Tibial nerve (tissue), 3 donors: ENCODE measurements around the gene UNC45A.

Source experiments
- CTCF ChIP-seq, 5 experiments: fragments of 200-600 bp in 3 of 5; fragments of 450-650 bp in 2 of 5; sonication (generic) in 3 of 5; IDR thresholded peaks; one replicate each; pipeline ENCODE4 v1.5.1; 2016 to 2019; ENCODE audit warnings: antibody characterized with exemption in 5 of 5, mild to moderate bottlenecking in 3 of 5, moderate library complexity in 2 of 5
- POLR2A ChIP-seq, 2 donors: fragments of 450-650 bp; IDR thresholded peaks; one replicate each; pipeline ENCODE4 v1.6.1; 2017; ENCODE audit warnings: antibody characterized with exemption in 2 of 2, mild to moderate bottlenecking in 2 of 2, moderate library complexity in 2 of 2

- no peak for TF ChIP-seq CTCF (IDR thresholded peaks at IDR 0.05)
- no peak for TF ChIP-seq POLR2A (IDR thresholded peaks at IDR 0.05)
Measured at GRCh38 chr15:90988296-90988695, 53.2 kb downstream of the UNC45A start.
